ENCODE results near the gene SENP2. TPM values are rescaled to one million over a fixed set of nuclear protein-coding genes. Genes with fewer than 3 reads are reported as not detected.

The SENP2 gene
- total and polyA plus RNA-seq, 2 donors, result 12.4 to 29.1 TPM

DNA sequence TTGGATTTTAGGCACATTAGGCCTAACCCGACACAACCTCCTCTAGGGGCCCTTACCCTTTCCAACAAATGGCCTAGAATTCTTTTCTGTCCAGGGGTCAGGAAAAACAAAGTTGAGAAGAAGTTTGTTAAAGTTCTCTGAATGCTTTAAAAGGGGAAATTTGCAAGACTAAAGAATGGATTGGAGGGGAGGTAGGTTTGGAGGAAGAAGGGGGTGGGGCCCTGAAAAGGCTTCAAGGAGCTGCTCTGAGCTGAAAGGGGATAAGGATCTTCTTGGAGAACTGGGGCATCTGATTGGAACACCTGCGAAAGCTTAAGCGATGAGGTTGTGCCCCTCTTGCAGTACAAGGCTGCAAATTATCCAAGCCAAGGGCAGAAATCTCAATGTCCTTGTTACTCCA is 3.9 kb upstream of the SENP2 start:
- WGBS, result 87% methylated on average over 3 of the region's 3 CpGs

DNA sequence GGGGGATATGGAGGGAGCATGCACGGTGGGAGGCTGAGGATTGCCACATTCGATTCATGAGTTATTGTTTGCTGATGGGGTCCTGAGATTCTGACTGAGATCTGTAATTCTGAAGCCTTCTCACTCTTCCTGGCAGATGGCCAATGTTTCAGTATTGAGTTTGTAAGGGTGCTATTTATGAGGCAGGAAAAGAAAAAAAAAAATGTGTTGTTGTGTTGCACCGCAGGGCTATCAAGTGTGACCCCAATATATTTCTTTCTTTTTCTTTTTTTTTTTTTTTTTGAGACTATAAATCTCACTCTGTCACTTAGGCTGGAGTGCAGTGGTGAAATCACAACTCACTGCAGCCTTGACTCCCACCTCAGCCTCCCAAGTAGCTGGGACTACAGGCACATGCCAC is 3.2 kb upstream of the SENP2 start:
- DNase-seq (ENCODE audit: low read depth in 6 of 9, low spot score in 9 of 9), result no peak
- Histone ChIP-seq H3K4me3 (ENCODE audit: low read length in 2 of 2) (no peak overlapping the region), H3K36me3 (ENCODE audit: control insufficient read depth in 2 of 2, insufficient read depth in 2 of 2, low read length in 1 of 2) (no peaks in the 10 kb centered on the region), H3K27me3 (ENCODE audit: control insufficient read depth in 2 of 2, insufficient read depth in 1 of 2, low read length in 1 of 2) (no peaks in the 10 kb centered on the region), H3K4me1 (ENCODE audit: control insufficient read depth in 2 of 2, insufficient read depth in 2 of 2, low read length in 2 of 2) (peaks cover 6 to 14% of the 10 kb centered on the region in 2 donors), H3K9me3 (ENCODE audit: control insufficient read depth in 2 of 2, insufficient read depth in 1 of 2, low read length in 1 of 2) (no peaks in the 10 kb centered on the region), H3K27ac (ENCODE audit: low read depth in 1 of 2, low read length in 1 of 2) (no peak overlapping the region)
- WGBS, result 16% methylated on average over 3 of the region's 3 CpGs

More for the DNA sequence above, 3.9 kb upstream of the SENP2 start:
- no peaks in the 10 kb centered on the region for H3K27me3 ChIP-seq (ENCODE audit: control insufficient read depth in 2 of 2, insufficient read depth in 1 of 2, low read length in 1 of 2)
- H3K27ac ChIP-seq (ENCODE audit: low read depth in 1 of 2, low read length in 1 of 2), result no peak overlapping the region
- no peaks in the 10 kb centered on the region for H3K36me3 ChIP-seq (ENCODE audit: control insufficient read depth in 2 of 2, insufficient read depth in 2 of 2, low read length in 1 of 2)
- no peak for DNase-seq (ENCODE audit: low read depth in 6 of 9, low spot score in 9 of 9)
- no peaks in the 10 kb centered on the region for H3K9me3 ChIP-seq (ENCODE audit: control insufficient read depth in 2 of 2, insufficient read depth in 1 of 2, low read length in 1 of 2)
- no peak overlapping the region for H3K4me3 ChIP-seq (ENCODE audit: low read length in 2 of 2)
- peaks cover 6 to 11% of the 10 kb centered on the region in 2 donors for H3K4me1 ChIP-seq (ENCODE audit: control insufficient read depth in 2 of 2, insufficient read depth in 2 of 2, low read length in 2 of 2)

DNA sequence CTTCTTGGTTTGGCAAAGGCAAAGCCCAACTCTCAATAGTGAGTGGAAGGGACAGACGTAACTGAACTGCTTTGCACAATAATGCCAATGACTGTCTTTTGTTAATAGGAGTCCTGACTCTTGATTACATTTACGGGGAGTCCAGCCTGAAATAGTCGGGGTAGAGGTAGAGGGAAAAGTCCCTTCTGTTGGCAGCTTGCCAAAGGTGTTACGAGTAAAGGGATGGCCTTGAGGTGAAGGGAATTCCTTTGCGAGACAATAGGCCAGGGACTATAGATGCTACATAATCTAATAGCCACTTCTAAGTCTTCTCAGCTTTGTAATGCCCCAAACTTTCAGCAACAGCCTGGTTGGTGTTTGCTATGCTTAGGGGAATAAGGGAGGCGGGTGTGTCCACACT is 2.2 kb upstream of the SENP2 start:
- Histone ChIP-seq H3K9me3 (ENCODE audit: control insufficient read depth in 2 of 2, insufficient read depth in 1 of 2, low read length in 1 of 2) (no peaks in the 10 kb centered on the region), H3K4me1 (ENCODE audit: control insufficient read depth in 2 of 2, insufficient read depth in 2 of 2, low read length in 2 of 2) (peaks cover 9 to 18% of the 10 kb centered on the region in 2 donors), H3K36me3 (ENCODE audit: control insufficient read depth in 2 of 2, insufficient read depth in 2 of 2, low read length in 1 of 2) (no peaks in the 10 kb centered on the region), H3K4me3 (ENCODE audit: low read length in 2 of 2) (no peak overlapping the region), H3K27me3 (ENCODE audit: control insufficient read depth in 2 of 2, insufficient read depth in 1 of 2, low read length in 1 of 2) (no peaks in the 10 kb centered on the region), H3K27ac (ENCODE audit: low read depth in 1 of 2, low read length in 1 of 2) (no peak overlapping the region)
- no peak for DNase-seq (ENCODE audit: low read depth in 6 of 9, low spot score in 9 of 9)
- WGBS, result 84% methylated on average over 6 of the region's 6 CpGs

- 99% methylated on average over 4 of the region's 4 CpGs for WGBS
- Histone ChIP-seq H3K9me3 (ENCODE audit: control insufficient read depth in 2 of 2, insufficient read depth in 1 of 2, low read length in 1 of 2) (no peaks in the 10 kb centered on the region), H3K36me3 (ENCODE audit: control insufficient read depth in 2 of 2, insufficient read depth in 2 of 2, low read length in 1 of 2) (no peaks in the 10 kb centered on the region), H3K4me1 (ENCODE audit: control insufficient read depth in 2 of 2, insufficient read depth in 2 of 2, low read length in 2 of 2) (peaks cover 9 to 18% of the 10 kb centered on the region in 2 donors), H3K27ac (ENCODE audit: low read depth in 1 of 2, low read length in 1 of 2) (no peak overlapping the region), H3K4me3 (ENCODE audit: low read length in 2 of 2) (no peak overlapping the region), H3K27me3 (ENCODE audit: control insufficient read depth in 2 of 2, insufficient read depth in 1 of 2, low read length in 1 of 2) (no peaks in the 10 kb centered on the region)
- no peak for DNase-seq (ENCODE audit: low read depth in 6 of 9, low spot score in 9 of 9)
These were observed 1.4 kb upstream of the SENP2 start for GRCh38 chr3:185584686-185585085.

- 53% methylated on average over 9 of the region's 9 CpGs for WGBS
- Histone ChIP-seq H3K27me3 (ENCODE audit: control insufficient read depth in 2 of 2, insufficient read depth in 1 of 2, low read length in 1 of 2) (no peaks in the 10 kb centered on the region), H3K4me1 (ENCODE audit: control insufficient read depth in 2 of 2, insufficient read depth in 2 of 2, low read length in 2 of 2) (peaks cover 9 to 18% of the 10 kb centered on the region in 2 donors), H3K27ac (ENCODE audit: low read depth in 1 of 2, low read length in 1 of 2) (peak overlapping the region; percentile 90 to 93), H3K4me3 (ENCODE audit: low read length in 2 of 2) (peak overlapping the region; percentile 73), H3K36me3 (ENCODE audit: control insufficient read depth in 2 of 2, insufficient read depth in 2 of 2, low read length in 1 of 2) (peaks cover 0 to 5% of the 10 kb centered on the region in 2 donors), H3K9me3 (ENCODE audit: control insufficient read depth in 2 of 2, insufficient read depth in 1 of 2, low read length in 1 of 2) (no peaks in the 10 kb centered on the region)
- no peak for DNase-seq (ENCODE audit: low read depth in 6 of 9, low spot score in 9 of 9)
These were observed 607 bp upstream of the SENP2 start for GRCh38 chr3:185585518-185585858.

- peak overlapping the region; percentile 73 for H3K4me3 ChIP-seq (ENCODE audit: low read length in 2 of 2)
- H3K27ac ChIP-seq (ENCODE audit: low read depth in 1 of 2, low read length in 1 of 2), result peak overlapping the region; percentile 93 to 96
- H3K36me3 ChIP-seq (ENCODE audit: control insufficient read depth in 2 of 2, insufficient read depth in 2 of 2, low read length in 1 of 2), result peaks cover 3 to 9% of the 10 kb centered on the region in 2 donors
- WGBS, result under 1% methylated on average over 7 of the region's 7 CpGs
- no peaks in the 10 kb centered on the region for H3K27me3 ChIP-seq (ENCODE audit: control insufficient read depth in 2 of 2, insufficient read depth in 1 of 2, low read length in 1 of 2)
- peaks cover 9 to 18% of the 10 kb centered on the region in 2 donors for H3K4me1 ChIP-seq (ENCODE audit: control insufficient read depth in 2 of 2, insufficient read depth in 2 of 2, low read length in 2 of 2)
- DNase-seq (ENCODE audit: low read depth in 6 of 9, low spot score in 9 of 9), result peak in 5 of 9 donors; percentile 26 to 44 (median 37)
- H3K9me3 ChIP-seq (ENCODE audit: control insufficient read depth in 2 of 2, insufficient read depth in 1 of 2, low read length in 1 of 2), result no peaks in the 10 kb centered on the region
These were observed 568 bp downstream of the SENP2 start for GRCh38 chr3:185586686-185587039.

DNA sequence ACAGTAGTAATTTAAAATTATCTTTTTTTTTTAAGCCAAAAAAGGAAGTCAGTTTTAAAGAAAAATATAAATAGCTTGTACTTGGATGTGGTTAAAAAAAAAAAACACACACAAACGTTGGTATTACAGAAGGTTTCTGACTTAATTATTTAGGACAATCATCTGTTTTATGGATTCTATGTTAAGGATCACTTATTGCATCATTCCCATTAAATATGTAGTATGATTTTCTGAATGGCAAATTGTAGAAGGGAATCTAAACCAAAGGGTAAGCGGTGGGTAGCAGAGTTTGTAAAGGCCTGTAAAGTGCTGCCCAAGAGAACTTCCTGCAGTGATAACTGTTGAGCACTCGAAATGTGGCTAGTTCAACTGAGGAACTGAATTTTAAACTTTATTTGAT is 8.0 kb downstream of the SENP2 start:
- no peak for DNase-seq (ENCODE audit: low read depth in 6 of 9, low spot score in 9 of 9)
- no peaks in the 10 kb centered on the region for H3K27me3 ChIP-seq (ENCODE audit: control insufficient read depth in 2 of 2, insufficient read depth in 1 of 2, low read length in 1 of 2)
- peaks cover 30 to 41% of the 10 kb centered on the region in 2 donors for H3K36me3 ChIP-seq (ENCODE audit: control insufficient read depth in 2 of 2, insufficient read depth in 2 of 2, low read length in 1 of 2)
- H3K4me1 ChIP-seq (ENCODE audit: control insufficient read depth in 2 of 2, insufficient read depth in 2 of 2, low read length in 2 of 2), result no peaks in the 10 kb centered on the region
- no peaks in the 10 kb centered on the region for H3K9me3 ChIP-seq (ENCODE audit: control insufficient read depth in 2 of 2, insufficient read depth in 1 of 2, low read length in 1 of 2)
- no peak overlapping the region for H3K27ac ChIP-seq (ENCODE audit: low read depth in 1 of 2, low read length in 1 of 2)
- H3K4me3 ChIP-seq (ENCODE audit: low read length in 2 of 2), result no peak overlapping the region
- 24% methylated on average over 3 of the region's 3 CpGs for WGBS

DNA sequence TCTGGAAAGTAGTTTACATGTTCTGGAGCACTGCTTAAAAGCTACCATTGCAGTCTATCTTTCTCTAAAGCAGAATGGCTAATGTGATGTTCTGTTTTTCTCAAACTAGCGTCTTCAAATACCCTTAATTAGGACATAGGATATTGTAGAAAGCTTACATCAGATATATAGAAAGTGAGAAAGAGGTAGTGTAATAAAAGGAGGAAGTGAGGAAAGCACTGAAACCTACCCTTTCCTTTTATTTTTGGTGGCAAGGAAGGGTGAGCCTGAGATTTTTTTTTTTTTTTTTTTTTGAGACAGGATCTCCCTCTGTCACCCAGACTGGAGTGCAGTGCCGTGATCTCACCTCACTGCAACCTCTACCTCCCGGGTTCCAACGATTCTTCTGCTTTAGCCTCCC is 9.4 kb downstream of the SENP2 start:
- H3K27me3 ChIP-seq (ENCODE audit: control insufficient read depth in 2 of 2, insufficient read depth in 1 of 2, low read length in 1 of 2), result no peaks in the 10 kb centered on the region
- no peak overlapping the region for H3K27ac ChIP-seq (ENCODE audit: low read depth in 1 of 2, low read length in 1 of 2)
- 94% methylated on average over 4 of the region's 4 CpGs for WGBS
- no peak for DNase-seq (ENCODE audit: low read depth in 6 of 9, low spot score in 9 of 9)
- H3K4me3 ChIP-seq (ENCODE audit: low read length in 2 of 2), result no peak overlapping the region
- no peaks in the 10 kb centered on the region for H3K4me1 ChIP-seq (ENCODE audit: control insufficient read depth in 2 of 2, insufficient read depth in 2 of 2, low read length in 2 of 2)
- no peaks in the 10 kb centered on the region for H3K9me3 ChIP-seq (ENCODE audit: control insufficient read depth in 2 of 2, insufficient read depth in 1 of 2, low read length in 1 of 2)
- peaks cover 31 to 43% of the 10 kb centered on the region in 2 donors for H3K36me3 ChIP-seq (ENCODE audit: control insufficient read depth in 2 of 2, insufficient read depth in 2 of 2, low read length in 1 of 2)

DNA sequence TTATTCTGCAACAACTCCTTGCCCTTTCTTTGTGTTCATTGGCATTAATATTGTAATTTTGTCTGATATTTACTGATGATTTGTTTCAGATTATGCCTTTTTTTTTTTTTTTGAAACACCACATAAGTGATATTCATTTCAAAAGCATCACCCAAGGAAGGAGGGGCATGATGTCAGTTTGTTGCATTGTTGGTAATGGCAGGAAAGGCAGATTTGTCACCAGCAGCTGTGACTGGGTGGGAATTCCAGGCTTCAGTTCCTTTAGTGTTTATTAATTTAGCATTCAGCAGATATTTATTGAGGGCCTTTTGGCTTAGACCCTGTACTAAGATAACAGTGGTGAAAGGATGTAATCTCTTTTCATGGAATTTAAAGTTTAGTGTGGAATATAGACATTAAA is 19.5 kb downstream of the SENP2 start:
- H3K36me3 ChIP-seq (ENCODE audit: control insufficient read depth in 2 of 2, insufficient read depth in 2 of 2, low read length in 1 of 2), result peaks cover 41 to 69% of the 10 kb centered on the region in 2 donors
- DNase-seq (ENCODE audit: low read depth in 6 of 9, low spot score in 9 of 9), result no peak
- H3K4me3 ChIP-seq (ENCODE audit: low read length in 2 of 2), result no peak overlapping the region
- no peaks in the 10 kb centered on the region for H3K27me3 ChIP-seq (ENCODE audit: control insufficient read depth in 2 of 2, insufficient read depth in 1 of 2, low read length in 1 of 2)
- no peak overlapping the region for H3K27ac ChIP-seq (ENCODE audit: low read depth in 1 of 2, low read length in 1 of 2)
- H3K9me3 ChIP-seq (ENCODE audit: control insufficient read depth in 2 of 2, insufficient read depth in 1 of 2, low read length in 1 of 2), result no peaks in the 10 kb centered on the region
- H3K4me1 ChIP-seq (ENCODE audit: control insufficient read depth in 2 of 2, insufficient read depth in 2 of 2, low read length in 2 of 2), result peaks cover 2 to 8% of the 10 kb centered on the region in 2 donors

DNA sequence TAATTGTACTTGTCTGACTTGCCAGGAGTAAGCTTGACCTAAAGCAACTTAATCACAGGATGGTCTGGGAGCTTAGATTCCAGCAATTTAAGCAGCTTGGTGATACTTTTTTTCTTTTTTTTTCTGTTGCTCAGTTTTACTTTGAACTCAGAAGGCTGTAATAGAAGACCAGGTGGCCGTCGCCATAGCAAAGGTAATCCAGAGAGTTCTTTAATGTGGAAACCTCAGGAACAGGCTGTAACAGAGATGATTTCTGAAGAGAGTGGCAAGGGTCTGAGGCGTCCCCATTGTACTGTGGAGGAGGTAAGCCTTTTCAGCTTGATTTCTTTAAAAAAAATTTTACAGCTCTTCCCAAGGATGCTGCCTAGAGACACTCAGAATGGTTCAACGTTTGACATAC is 20.1 kb downstream of the SENP2 start:
- Histone ChIP-seq H3K4me3 (ENCODE audit: low read length in 2 of 2) (no peak overlapping the region), H3K4me1 (ENCODE audit: control insufficient read depth in 2 of 2, insufficient read depth in 2 of 2, low read length in 2 of 2) (peaks cover 2 to 8% of the 10 kb centered on the region in 2 donors), H3K9me3 (ENCODE audit: control insufficient read depth in 2 of 2, insufficient read depth in 1 of 2, low read length in 1 of 2) (no peaks in the 10 kb centered on the region), H3K27me3 (ENCODE audit: control insufficient read depth in 2 of 2, insufficient read depth in 1 of 2, low read length in 1 of 2) (no peaks in the 10 kb centered on the region), H3K27ac (ENCODE audit: low read depth in 1 of 2, low read length in 1 of 2) (no peak overlapping the region), H3K36me3 (ENCODE audit: control insufficient read depth in 2 of 2, insufficient read depth in 2 of 2, low read length in 1 of 2) (peaks cover 42 to 68% of the 10 kb centered on the region in 2 donors)
- WGBS, result 15% methylated on average over 4 of the region's 4 CpGs
- DNase-seq (ENCODE audit: low read depth in 6 of 9, low spot score in 9 of 9), result peak in 4 of 9 donors; percentile 10 to 59 (median 19)

Data from thymus (tissue), 11 donors.